K562 (cell line): Measurements from ENCODE around the gene ZMAT1. TPM values are rescaled to one million over a fixed set of nuclear protein-coding genes. Genes with fewer than 3 reads are reported as not detected.

Experiments used
- ATAC-seq: fragments of 200-7000 bp; cut with Tn5 transposase; 3 replicates; pipeline ENCODE4 v1.9.1; 2020; ENCODE audit warnings: moderate library complexity
- BruUV-seq: library from RNA; stranded (reverse); fragments of 400-500 nt; replicated peaks from 2 replicates; lab custom pipeline; 2021; lab: Mats Ljungman, UMichigan
- CTCF ChIA-PET: fragments of 300-600 bp; formaldehyde crosslinking; extraction: SDS; loops from one replicate; lab custom pipeline; 2021; ENCODE audit warnings: low intra/inter-chr PET ratio; lab: Yijun Ruan, JAX
- POLR2A ChIA-PET: fragments of 300-600, 350-650 bp; sonication (Branson Sonifier 250); formaldehyde crosslinking; extraction: SDS; loops from one replicate; lab custom pipeline; 2021; ENCODE audit warnings: antibody characterized with exemption, inconsistent platforms; lab: Yijun Ruan, JAX
- DNase-seq, 4 experiments: peaks; one replicate each; pipeline versions ENCODE4 v3.0.0 to v3.0.0-alpha.2; 2011 to 2018; ENCODE audit warnings: low spot score in 3 of 4, mixed read lengths in 3 of 4; ENCODE audit errors: extremely low read depth in 1 of 4
- FAIRE-seq: peaks from 2 replicates; lab custom pipeline; 2011; peaks lifted over from hg19 to GRCh38; lab: Jason Lieb, UNC
- H2AFZ ChIP-seq: 2 replicates; pipeline ENCODE4 v1.6.0; 2011; ENCODE audit warnings: low read depth, low read length, control low read depth, inconsistent platforms
- H3K27ac ChIP-seq: fragments of 200-600 bp; 3 replicates; pipeline ENCODE4 v1.8.0; 2011; ENCODE audit warnings: low read depth, mild to moderate bottlenecking, control low read depth, inconsistent platforms, low read length, moderate library complexity, mixed read lengths; ENCODE audit errors: extremely low read depth
- H3K27me3 ChIP-seq, 2 experiments: fragments of 300-600 bp in 1 of 2; 2 replicates in 1 of 2; 3 replicates in 1 of 2; pipeline versions ENCODE4 v1.6.0 to v1.8.0; 2011; ENCODE audit warnings: inconsistent platforms in 2 of 2, low read length in 2 of 2, mild to moderate bottlenecking in 1 of 2, mixed read lengths in 1 of 2, moderate library complexity in 1 of 2; ENCODE audit not compliant: control insufficient read depth in 2 of 2, insufficient read depth in 2 of 2
- H3K36me3 ChIP-seq: fragments of 300-600 bp; 3 replicates; pipeline ENCODE4 v1.8.0; 2011; ENCODE audit warnings: mild to moderate bottlenecking, low read length, inconsistent platforms; ENCODE audit not compliant: control insufficient read depth, insufficient read depth
- H3K4me1 ChIP-seq, 2 experiments: fragments of 200-600 bp in 1 of 2; replicated peaks in 1 of 2; 2 replicates in 1 of 2; 3 replicates in 1 of 2; pipeline versions ENCODE4 v1.5.1 to v1.8.0; 2011; ENCODE audit warnings: inconsistent platforms in 2 of 2, low read length in 2 of 2, mild to moderate bottlenecking in 1 of 2, mixed read lengths in 1 of 2, moderate library complexity in 1 of 2; ENCODE audit not compliant: control insufficient read depth in 2 of 2, insufficient read depth in 2 of 2
- H3K4me2 ChIP-seq: 2 replicates; pipeline ENCODE4 v1.6.1; 2011; ENCODE audit warnings: low read length, control low read depth, inconsistent platforms, mixed read lengths; ENCODE audit not compliant: insufficient read depth
- H3K4me3 ChIP-seq: fragments of 200-600 bp; sonication (generic), shearing (Covaris generic); 2 replicates; pipeline ENCODE4 v1.5.1; 2016; ENCODE audit warnings: control low read depth, inconsistent platforms
- H3K79me2 ChIP-seq: fragments of 200-600 bp; 3 replicates; pipeline ENCODE4 v1.8.0; 2011; ENCODE audit warnings: low read length, inconsistent platforms; ENCODE audit not compliant: control insufficient read depth, insufficient read depth
- H3K9ac ChIP-seq, 2 experiments: 2 replicates each; pipeline versions ENCODE4 v1.6.0 to v1.6.1; 2011; ENCODE audit warnings: low read depth in 2 of 2, low read length in 2 of 2, control low read depth in 1 of 2, inconsistent platforms in 1 of 2, mild to moderate bottlenecking in 1 of 2, mixed read lengths in 1 of 2; ENCODE audit not compliant: insufficient read depth in 1 of 2
- H3K9me1 ChIP-seq: one replicate; pipeline ENCODE4 v1.6.0; 2011; ENCODE audit warnings: inconsistent platforms, mild to moderate bottlenecking, low read length, moderate library complexity; ENCODE audit not compliant: control insufficient read depth, insufficient read depth
- H3K9me3 ChIP-seq: replicated peaks from 2 replicates; pipeline ENCODE4 v1.5.1; 2011; ENCODE audit warnings: low read depth, low read length, inconsistent platforms; ENCODE audit not compliant: control insufficient read depth, insufficient read depth
- H4K20me1 ChIP-seq: replicated peaks from 2 replicates; pipeline ENCODE4 v1.6.1; 2011; ENCODE audit warnings: low read length, inconsistent platforms, mixed read lengths; ENCODE audit not compliant: control insufficient read depth, insufficient read depth
- ATF1 ChIP-seq, 2 experiments: fragments of 450-650 bp in 1 of 2; IDR thresholded peaks; 2 replicates each; pipeline ENCODE4 v1.6.1; 2016; ENCODE audit warnings: missing compliant biosample characterization in 1 of 2, missing genetic modification characterization in 1 of 2
- CBX3 ChIP-seq, 2 experiments: IDR thresholded peaks; 1 replicate in 1 of 2; 2 replicates in 1 of 2; pipeline ENCODE4 v1.6.1; 2012; ENCODE audit warnings: inconsistent platforms in 2 of 2, low read length in 2 of 2, borderline replicate concordance in 1 of 2, control low read depth in 1 of 2
- CREB5 ChIP-seq: fragments of 250-450 bp; sonication (Bioruptor Pico); IDR thresholded peaks from 2 replicates; pipeline ENCODE4 v1.5.0; 2020; ENCODE audit warnings: mild to moderate bottlenecking
- CREBBP ChIP-seq: IDR thresholded peaks from one replicate; pipeline ENCODE4 v1.6.1; 2012; ENCODE audit warnings: low read depth, mild to moderate bottlenecking, control low read depth, inconsistent platforms, low read length
- GATAD2B ChIP-seq: fragments of 450-650 bp; IDR thresholded peaks from 2 replicates; pipeline ENCODE4 v1.6.1; 2017; ENCODE audit warnings: mild to moderate bottlenecking, borderline replicate concordance
- MEIS2 ChIP-seq: fragments of 450-650 bp; IDR thresholded peaks from 2 replicates; pipeline ENCODE4 v1.6.1; 2014; ENCODE audit warnings: mild to moderate bottlenecking; ENCODE audit not compliant: partially characterized antibody
- MTA3 ChIP-seq: fragments of 450-650 bp; formaldehyde crosslinking; IDR thresholded peaks from 2 replicates; pipeline ENCODE4 v1.6.1; 2017; ENCODE audit warnings: mild to moderate bottlenecking, borderline replicate concordance
- RUNX1 ChIP-seq: sonication (generic); IDR thresholded peaks from 2 replicates; pipeline ENCODE4 v1.6.1; 2016; ENCODE audit warnings: antibody characterized with exemption, low read depth
- SRSF7 ChIP-seq: fragments of 200-400 bp; formaldehyde crosslinking; optimal IDR thresholded peaks from 2 replicates; pipeline ENCODE3; 2017; ENCODE audit warnings: mild to moderate bottlenecking, low read depth, low read length
- STAT5A ChIP-seq: IDR thresholded peaks from 2 replicates; pipeline ENCODE4 v1.6.1; 2012; ENCODE audit warnings: low read length, inconsistent platforms, borderline replicate concordance
- TAF7 ChIP-seq: fragments of 450-650 bp; IDR thresholded peaks from 2 replicates; pipeline ENCODE4 v1.6.1; 2016; ENCODE audit warnings: missing genetic modification characterization, missing compliant biosample characterization
- TBP ChIP-seq: optimal IDR thresholded peaks from 2 replicates; pipeline ENCODE3; 2011; ENCODE audit warnings: low read depth, low read length, improper control_type of control experiment
- ZBTB26 ChIP-seq: fragments of 450-650 bp; formaldehyde crosslinking; IDR thresholded peaks from 2 replicates; pipeline ENCODE4 v1.4.0; 2022; ENCODE audit warnings: missing genetic modification characterization
- ZNF395 ChIP-seq: fragments of 200-800 bp; sonication (Bioruptor generic); IDR thresholded peaks from 2 replicates; pipeline ENCODE4 v1.6.1; 2017; ENCODE audit warnings: missing genetic modification characterization, missing compliant biosample characterization
- ZNF707 ChIP-seq: fragments of 250-450 bp; sonication (Bioruptor Pico); conservative IDR thresholded peaks from 2 replicates; pipeline ENCODE4 v1.8.0; 2022; ENCODE audit warnings: inconsistent platforms, mild to moderate bottlenecking, moderate library complexity
- WGBS: fragments of 100-300 bp; shearing (Covaris generic); methylation state at CpG from one replicate; pipeline ENCODE4 v1.1.6; 2016; ENCODE audit warnings: low coverage, mixed read lengths; ENCODE audit not compliant: insufficient coverage; ENCODE audit errors: missing lambda C conversion rate; 5-methylcytosine and 5-hydroxymethylcytosine counted together
- in situ Hi-C: fragments of 300-500 bp; cut with MboI; formaldehyde crosslinking; loops from 4 replicates; pipeline ENCODE4 v1.15.0; 2018; ENCODE audit warnings: inconsistent platforms, mixed read lengths
- intact Hi-C: fragments of 100-400 bp; cut with micrococcal nuclease; formaldehyde crosslinking; loops from 2 replicates; pipeline ENCODE4 v1.14.2; 2022
- polyA plus RNA-seq, 8 experiments: library from polyadenylated mRNA; depleted of rRNA in 4 of 8; stranded (reverse) in 5 of 8; unstranded in 3 of 8; fragments of >200 nt; fragmentation: Nextera tagmentation in 2 of 8; fragmentation: Illumina TruSeq in 1 of 8; extraction: Ambion mirVana in 2 of 8; extraction: Trizol in 1 of 8; gene quantifications; 2 replicates each; pipeline versions ENCODE4 v1.2.1 to v1.2.3, GENCODE V29; 2011 to 2014; ENCODE audit warnings: inconsistent platforms in 1 of 8, missing spikeins in 1 of 8
- total RNA-seq, 7 experiments: library from RNA; depleted of rRNA in 6 of 7; stranded (reverse); fragments of >200 nt in 6 of 7; fragmentation: Illumina TruSeq in 2 of 7; extraction: Trizol in 2 of 7; gene quantifications; 2 replicates each; pipeline versions ENCODE4 v1.2.1 to v1.2.3, GENCODE V29; 2011 to 2021; ENCODE audit warnings: low replicate concordance in 1 of 7

The ZMAT1 gene
- total and polyA plus RNA-seq, 9 of the 15 experiments (the other 6 are each of a cell fraction or from before 2014, with no cell fraction given) = 0.03 to 0.05 (median 0.04) TPM; not detected in 3

GRCh38 chrX:101906136-101906796 is 25.6 kb downstream of the ZMAT1 start (continued):
- TF ChIP-seq CREB5 (CRISPR knock-in tag) (no peak), ZNF707 (CRISPR knock-in tag) (no peak)

- ChIA-PET CTCF (interaction anchor here (0.7 kb wide), 1 partner anchor 48 kb away, joined by 6 read pairs; no protein-coding TSS in a partner anchor), POLR2A (no interaction called here)
- no peaks in the 10 kb centered on the region for H3K36me3 ChIP-seq
- no peaks in the 10 kb centered on the region for H3K9me1 ChIP-seq
- in situ Hi-C loops (no loop called here), intact Hi-C loops (no loop called here)
- H3K9me3 ChIP-seq = no peaks in the 10 kb centered on the region
- no peak overlapping the region for H3K4me3 ChIP-seq
- 0% methylated on average over 1 of the region's 1 CpG for WGBS
- FAIRE-seq = no peak
- H3K79me2 ChIP-seq = no peaks in the 10 kb centered on the region
- no peak overlapping the region for H3K9ac ChIP-seq
- DNase-seq = no peak
- no peaks in the 10 kb centered on the region for H3K4me1 ChIP-seq
- no peak for ATAC-seq
- no TSS peak for BruUV-seq
- no peaks in the 10 kb centered on the region for H4K20me1 ChIP-seq
- H2AFZ ChIP-seq = no peak overlapping the region
- H3K4me2 ChIP-seq = no peak overlapping the region
- no peak overlapping the region for H3K27ac ChIP-seq
- no peaks in the 10 kb centered on the region for H3K27me3 ChIP-seq
- no peak for TF ChIP-seq MEIS2
- TF ChIP-seq MTA3 = no peak
- no peak for TF ChIP-seq GATAD2B
- TF ChIP-seq SRSF7 = no peak
- no peak for TF ChIP-seq ZNF707 (CRISPR knock-in tag)
- TF ChIP-seq ATF1 (CRISPR knock-in tag; IDR thresholded peaks at IDR 0.05) = no peak
- TF ChIP-seq ATF1 (tag; IDR thresholded peaks at IDR 0.05) = no peak
- no peak for TF ChIP-seq TAF7 (tag)
- TF ChIP-seq ZBTB26 = no peak
- TF ChIP-seq STAT5A = no peak
- no peak for TF ChIP-seq CREBBP
- no peak for TF ChIP-seq RUNX1
- TF ChIP-seq ZNF395 (CRISPR knock-in tag) = no peak
- no peak for TF ChIP-seq CBX3 (IDR thresholded peaks at IDR 0.05; ENCODE audit: borderline replicate concordance in 1 of 2, low read length in 2 of 2)
- no peak for TF ChIP-seq TBP
Observed at GRCh38 chrX:101904996-101905395, 26.8 kb downstream of the ZMAT1 start.
